Activated CD4-positive, CD25-positive, alpha-beta regulatory T cell treated with anti-CD3 and anti-CD28 coated beads, Interleukin-2, amount 50 U/mL, for 72 hours (primary cell): Measurements from ENCODE around the gene ZBTB7C.

Experiments used
- DNase-seq: peaks from one replicate; pipeline ENCODE4 v3.0.0; 2021

The ZBTB7C gene

GRCh38 chr18:48028696-48029095 lies 380.5 kb downstream of the ZBTB7C start:
- DNase-seq: no peak

DNA sequence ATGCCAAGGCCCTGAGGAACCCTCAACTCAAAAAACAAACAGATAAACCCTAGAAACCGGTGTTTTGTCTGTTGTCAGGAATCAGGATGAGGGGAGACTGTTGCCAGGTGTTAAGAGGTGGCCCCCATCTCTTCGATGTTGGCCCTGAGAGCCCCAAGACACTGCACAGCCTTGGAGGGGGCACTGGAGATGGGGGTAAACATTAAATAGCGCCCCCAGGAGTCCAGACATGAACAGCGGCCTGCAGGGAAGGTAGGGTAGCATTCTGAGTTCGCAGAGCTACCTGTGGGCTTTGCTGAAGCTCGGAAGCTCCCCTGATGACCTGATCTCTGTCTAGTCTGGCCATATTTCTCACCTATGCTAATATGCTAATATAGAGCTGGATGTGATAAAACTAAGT lies 381.1 kb downstream of the ZBTB7C start:
- DNase-seq: no peak

- DNase-seq: no peak
Observed at GRCh38 chr18:48027401-48027963, 381.7 kb downstream of the ZBTB7C start.

DNA sequence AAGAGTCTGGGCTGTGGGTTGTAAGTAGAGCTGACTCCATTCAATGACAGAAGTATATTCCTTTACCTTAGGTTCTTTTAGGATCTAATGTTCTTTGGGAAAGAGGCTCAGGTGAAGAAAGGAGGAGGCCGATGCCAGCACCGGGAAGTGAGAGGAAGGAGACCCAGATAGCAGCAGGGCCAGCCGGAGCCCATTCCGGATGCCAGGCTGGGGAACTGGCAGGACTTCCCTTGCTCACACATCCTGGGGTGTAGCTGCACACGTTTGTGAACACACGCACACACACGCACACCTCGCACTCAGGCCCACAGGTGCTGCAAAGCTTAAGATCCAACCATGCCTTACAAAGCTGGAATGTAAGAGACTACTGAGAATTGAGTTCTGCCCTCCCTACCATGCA lies 383.0 kb downstream of the ZBTB7C start:
- no peak for DNase-seq

DNA sequence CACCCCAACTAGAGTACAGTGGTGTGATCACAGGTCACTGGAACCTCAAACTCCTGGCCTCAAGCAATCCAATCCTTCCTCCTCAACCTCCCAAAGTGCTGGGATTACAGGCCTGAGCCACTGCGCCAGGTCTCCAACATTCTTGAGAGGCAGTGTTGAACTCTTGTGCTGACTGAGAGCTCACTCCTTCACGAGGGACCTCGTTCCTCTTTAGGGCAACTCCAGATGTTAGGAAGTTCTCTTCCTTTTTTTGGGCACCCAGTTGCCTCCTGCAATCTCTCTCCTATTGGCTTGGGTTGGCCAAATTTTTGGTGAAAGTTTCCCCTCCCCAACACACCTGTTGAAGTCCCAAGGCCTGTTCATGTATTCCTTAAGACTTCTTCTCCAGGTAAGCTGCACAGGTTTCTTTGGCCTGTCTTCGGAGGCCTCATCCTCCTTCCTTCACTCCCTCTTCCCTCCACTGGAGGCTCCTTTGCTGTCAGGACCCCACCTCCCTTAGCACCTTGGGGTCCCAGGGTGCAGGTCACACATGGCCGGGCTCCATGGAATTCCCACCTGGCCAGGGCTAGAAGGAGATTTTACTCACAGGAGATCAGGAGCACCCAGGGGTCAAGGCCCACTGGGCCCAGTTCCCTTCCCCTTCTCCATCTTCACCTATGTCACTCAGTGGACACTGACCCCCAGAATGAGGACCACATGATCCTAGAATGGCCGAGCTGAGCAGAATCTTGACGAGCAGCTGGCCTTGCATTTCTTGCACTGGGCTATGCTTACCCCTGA lies 384.1 kb downstream of the ZBTB7C start:
- DNase-seq: no peak

DNA sequence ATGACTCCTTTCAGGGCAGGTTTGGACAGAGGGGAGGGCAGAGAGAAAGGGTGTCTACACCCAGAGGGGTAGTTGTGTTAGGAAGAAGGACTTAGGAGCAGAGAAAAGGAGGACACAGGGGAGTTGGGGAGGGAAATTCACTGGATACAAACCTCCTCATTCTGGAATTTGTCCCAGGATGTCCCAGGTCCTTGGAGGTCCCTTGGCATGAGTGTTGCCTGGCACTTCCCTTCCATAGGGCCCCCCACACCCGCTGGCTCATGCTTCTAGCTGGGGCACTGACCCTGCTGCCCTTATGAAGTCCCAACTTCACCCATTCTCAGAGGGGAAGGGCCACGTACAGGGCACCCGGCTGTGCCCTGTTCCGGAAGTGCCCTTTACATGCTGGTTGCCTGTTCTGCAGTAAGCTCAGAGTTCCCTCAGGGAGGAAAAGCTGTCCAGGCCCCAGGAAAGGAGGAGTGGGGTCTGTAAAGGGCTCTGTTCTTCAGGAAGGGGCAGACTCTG lies 385.1 kb downstream of the ZBTB7C start:
- DNase-seq: no peak

GRCh38 chr18:48023334-48024008 lies 385.7 kb downstream of the ZBTB7C start:
- no peak for DNase-seq

DNA sequence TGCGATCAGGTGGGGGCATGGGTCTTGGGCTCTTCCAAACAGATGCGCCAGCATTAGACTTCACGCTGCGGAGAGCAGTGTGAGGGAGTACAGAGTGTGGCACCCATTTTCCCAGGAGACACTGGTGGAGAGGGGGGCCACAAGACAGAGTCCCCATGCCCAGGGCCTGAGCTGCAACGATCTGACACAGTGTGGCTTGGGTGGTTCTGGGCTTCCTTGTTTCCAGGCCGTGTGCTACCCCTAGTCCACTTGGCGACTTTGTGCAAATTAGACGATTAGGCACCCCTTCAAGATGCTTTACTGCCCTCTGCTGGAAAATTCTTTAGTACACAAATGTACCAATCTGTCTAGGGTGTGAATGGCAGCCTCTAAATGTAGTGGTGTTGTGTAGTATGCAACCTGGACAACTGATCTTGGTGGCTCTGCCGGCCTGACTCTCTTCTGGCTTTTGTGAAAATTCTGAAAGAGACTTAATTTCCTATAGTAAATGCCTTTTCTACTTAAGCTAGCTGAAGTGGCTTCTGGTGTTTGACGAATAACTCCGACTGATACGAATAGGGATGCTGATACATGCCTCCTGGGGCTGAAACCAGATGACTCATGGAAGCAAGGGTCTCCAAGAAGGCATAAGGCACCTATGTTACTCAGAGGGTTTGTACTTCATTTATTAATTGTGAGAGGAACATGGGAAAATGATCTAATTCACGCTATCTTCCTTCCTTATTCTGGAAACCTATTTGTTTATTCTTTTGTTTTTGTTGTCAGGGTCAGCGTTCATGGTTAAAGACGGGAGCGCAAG lies 386.5 kb downstream of the ZBTB7C start:
- DNase-seq: no peak

- no peak for DNase-seq
Observed at GRCh38 chr18:48022021-48022420, 387.2 kb downstream of the ZBTB7C start.

DNA sequence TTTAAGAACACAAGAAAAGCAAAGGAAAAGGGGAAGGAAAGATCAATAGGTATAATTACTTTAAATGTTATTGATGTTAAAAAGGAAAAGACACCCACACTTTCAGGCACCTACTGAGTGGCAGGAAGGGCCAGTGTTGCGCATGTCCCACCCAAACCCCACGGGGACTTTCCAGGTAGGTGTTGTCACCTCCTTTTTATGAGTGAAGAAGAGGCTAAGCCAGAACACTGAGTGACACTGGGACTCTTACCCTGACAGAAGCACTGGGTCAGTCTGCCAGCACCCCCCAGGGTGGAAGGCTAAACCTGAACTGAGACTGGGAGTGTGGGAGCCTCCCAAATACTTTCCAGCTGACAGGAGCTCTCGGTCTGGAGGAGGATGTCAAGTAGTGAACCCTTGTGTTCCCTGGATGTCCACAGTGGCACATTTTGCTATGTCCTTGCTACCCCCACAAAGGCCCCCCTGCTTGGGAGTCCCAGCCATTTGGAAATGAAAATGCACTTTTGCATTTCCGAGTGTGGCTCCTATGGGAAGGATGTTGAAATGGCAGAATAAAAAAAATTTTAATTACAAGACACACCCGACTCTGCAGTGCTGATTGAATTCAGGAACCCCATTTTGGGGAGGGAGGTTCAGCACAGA lies 387.8 kb downstream of the ZBTB7C start:
- DNase-seq: no peak

GRCh38 chr18:48020337-48021250 lies 388.6 kb downstream of the ZBTB7C start:
- DNase-seq: peak; percentile 16

DNA sequence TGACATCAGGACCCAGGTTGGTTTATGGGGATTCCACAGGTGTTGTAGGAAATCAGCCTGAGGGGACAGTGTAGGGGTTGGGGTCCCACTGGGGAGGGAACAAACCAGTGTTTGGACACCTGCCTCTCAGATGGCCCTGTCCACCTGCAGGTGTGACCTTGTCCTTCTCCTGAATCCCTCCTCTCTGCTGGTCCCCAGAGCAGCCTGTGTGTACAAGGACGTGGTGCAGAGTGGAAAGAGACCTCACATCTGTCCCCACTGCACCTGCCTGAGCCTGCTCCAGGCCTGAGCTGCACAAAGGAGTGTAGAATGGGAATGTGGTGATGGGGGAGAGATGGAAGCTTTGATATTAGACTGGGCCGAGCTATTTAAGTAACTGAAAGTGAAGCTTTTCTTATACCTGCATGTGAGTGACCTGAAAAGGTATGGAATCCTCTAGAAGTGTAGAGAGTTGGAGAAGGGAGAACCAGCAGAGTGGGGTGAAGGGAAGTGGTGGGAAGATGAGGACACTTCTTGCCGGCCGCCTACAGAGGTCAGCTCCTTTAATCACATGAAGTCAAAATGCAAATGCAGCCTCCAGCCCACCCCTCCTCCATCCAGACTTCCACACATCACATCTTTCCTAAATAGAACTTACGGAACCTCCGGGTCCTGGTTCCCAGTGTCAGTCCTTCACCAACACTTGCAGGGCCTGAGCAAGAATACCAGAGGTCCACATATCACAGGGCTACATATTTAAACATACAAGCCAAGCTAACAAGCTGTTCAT lies 389.4 kb downstream of the ZBTB7C start:
- DNase-seq: no peak

DNA sequence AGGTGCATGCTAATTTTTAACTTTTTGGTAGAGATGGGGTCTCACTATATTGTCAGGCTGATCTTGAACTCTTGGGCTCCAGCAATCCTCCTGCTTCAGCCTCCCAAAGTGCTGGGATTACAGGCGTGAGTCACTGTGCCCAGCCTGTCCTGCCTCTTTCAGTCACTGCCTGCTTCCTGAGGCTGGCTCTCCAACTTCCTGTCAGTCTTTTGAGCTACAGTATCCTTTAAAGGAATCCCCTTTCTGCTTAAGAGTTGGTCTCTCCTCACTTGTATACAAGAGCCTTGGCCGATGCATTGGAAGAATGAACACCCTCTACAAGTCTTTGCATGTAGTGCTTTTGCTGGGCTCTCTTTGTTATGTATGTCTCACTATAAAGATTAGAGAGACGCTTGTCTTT lies 390.3 kb downstream of the ZBTB7C start:
- no peak for DNase-seq

GRCh38 chr18:48017635-48018034 lies 391.5 kb downstream of the ZBTB7C start:
- DNase-seq: no peak

DNA sequence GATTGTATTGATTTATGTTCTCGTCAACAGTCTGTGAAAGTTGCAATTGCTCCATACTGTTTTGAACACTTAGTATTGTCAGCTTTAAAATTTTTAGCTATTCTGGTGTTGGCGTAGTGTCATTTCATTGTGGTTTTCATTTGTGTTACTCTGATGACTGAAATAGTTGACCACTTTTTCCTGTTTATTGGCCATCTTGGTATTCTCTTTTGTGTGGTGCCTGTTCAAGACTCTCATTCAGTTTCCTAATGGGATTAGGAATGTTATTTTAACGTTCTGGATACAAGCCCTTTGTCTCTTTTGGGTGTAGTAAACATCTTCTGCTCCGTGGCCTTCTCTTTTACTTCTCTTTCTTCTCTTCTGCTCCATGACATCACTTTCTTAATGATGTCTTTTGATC lies 396.0 kb downstream of the ZBTB7C start:
- no peak for DNase-seq

DNA sequence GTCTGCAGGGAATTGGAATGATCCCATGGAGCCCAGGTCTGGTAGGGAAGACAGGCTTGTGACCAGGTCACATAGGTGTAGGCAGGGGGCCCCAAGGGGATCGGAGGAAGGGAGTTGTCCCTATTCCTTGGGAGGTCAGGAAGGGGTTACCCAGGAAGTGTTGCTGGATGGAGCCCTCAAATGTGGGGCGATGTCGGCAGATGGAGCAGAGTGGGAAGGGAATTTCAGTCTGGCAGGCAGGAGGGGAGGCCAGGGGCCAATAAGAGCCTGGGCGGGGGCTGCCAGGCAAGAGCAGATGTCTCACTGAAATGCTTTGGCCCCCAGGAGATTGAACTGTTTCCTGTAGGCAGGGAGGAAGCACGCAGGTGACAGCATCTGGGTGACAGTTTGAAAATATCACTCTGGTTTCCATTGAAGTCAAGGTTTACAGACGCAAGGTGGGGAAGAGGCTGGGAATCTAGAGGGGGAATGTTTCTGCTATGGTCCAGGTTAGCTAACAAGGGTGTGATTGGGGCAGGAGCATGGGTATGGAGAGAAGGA lies 397.2 kb downstream of the ZBTB7C start:
- DNase-seq: no peak

DNA sequence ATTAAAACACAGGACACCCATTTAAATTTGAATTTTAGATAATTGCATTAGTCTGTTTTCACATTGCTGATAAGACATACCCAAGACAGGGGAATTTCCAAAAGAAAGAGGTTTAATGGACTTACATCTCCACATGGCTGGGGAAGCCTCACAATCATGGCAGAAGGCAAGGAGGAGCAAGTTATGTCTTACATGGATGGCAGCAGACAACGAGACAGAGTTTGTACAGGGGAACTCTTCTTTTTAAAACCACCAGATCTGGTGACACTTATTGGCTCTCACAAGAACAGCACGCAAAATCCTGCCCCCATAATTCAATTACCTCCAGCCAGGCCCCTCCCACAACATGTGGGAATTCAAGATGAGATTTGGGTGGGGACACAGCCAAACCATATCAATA lies 398.9 kb downstream of the ZBTB7C start:
- DNase-seq: no peak

DNA sequence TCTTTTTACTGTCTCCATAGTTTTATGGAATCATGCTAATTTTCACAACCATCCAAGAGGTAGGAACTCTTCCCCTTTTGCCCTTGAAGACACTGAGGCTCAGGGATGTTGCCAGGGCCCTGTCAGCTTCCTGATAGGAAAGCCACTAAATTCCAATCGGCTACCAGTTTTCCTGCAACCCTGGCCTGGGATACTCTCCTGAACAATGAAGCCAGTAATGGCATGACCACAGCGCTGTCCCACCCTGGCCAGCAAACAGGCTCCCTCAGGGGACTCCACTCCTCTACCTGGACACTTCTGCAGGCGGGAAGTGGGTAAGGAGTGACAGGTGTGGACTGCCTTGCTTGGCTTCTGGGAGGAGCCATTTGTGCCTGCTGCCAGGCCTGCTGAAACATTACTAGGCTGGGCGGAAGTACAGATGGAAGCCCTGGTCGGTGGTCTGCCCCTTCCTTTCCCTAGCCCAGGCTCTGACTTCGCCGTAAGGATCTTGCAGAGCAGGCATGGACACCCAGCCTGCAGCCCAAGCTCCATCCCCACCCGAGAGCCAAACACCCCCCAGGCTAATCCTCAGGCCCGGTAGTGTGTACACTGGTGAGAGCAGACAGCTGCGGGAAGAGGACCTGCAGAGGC lies 400.0 kb downstream of the ZBTB7C start:
- DNase-seq: no peak

DNA sequence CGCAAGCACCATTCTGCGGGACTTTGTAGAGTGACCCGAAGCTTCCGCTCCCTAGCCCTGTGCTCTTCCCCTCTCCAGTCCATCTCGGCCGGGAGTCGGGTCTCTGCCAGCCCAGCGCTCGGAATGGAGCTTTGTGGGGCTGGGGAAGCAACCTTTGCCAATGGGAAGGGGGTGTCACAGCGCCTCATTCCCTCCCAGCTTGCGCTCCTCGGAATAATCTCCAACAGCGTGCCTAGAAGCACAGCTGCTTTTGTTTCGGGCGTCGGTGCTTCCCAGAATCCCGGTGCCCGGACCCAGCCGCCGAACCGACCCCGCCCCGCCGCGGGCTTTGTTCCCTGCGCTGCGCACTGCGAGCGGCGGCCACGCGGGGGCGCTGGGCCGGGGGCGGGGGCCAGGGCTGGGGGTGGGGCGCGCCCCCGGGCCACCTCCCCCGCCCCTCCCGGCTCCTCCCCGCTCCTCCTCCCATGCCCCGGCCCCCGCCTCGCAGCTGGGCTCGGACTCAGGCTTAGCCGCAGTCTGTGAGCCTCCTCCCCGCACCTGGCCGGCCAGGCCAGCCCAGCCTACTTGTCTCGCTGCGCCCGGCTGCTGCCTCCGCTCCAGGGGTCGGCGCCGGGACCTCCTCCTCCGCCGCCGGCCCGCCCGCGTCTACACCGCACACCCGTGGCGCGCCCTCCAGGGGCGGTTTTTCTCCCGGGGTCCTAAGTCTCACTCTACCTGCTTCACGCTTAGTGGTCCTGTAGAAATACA lies 401.1 kb downstream of the ZBTB7C start:
- DNase-seq: peak; percentile 43
